Pericardium fibroblast (primary cell): ENCODE measurements around the gene SLC35G3. TPM values are rescaled to one million over a fixed set of nuclear protein-coding genes. Genes with fewer than 3 reads are reported as not detected.

Experiments
- total RNA-seq: library from RNA; depleted of rRNA; stranded (reverse); fragments of >200 nt; gene quantifications from 2 replicates; pipeline ENCODE4 v1.2.3, GENCODE V29; 2015

Gene SLC35G3
- not detected in 2 replicates for total RNA-seq

GRCh38 chr17:35194001-35194400 is at the start of gene SLC35G3:
SLC35G3 (minus strand) TSS chr17:35194393; CDS start chr17:35194307, 86 bp downstream.

GRCh38 chr17:35242805-35243560 is 48.8 kb upstream of the SLC35G3 start, which contains the start of gene SLFN5:
SLFN5 (plus strand) TSS chr17:35243072; CDS start chr17:35258691, 15,619 bp downstream.

GRCh38 chr17:35147375-35147905 is 46.8 kb downstream of the SLC35G3 start, which contains the start of gene UNC45B:
UNC45B (plus strand) TSS chr17:35147817; CDS start chr17:35148264, 447 bp downstream.

Other genes with a start within 250 kb of the SLC35G3 start
- gene CCT6B, start 232.9 kb downstream of the SLC35G3 start, total RNA-seq: 1.9 and 2.9 TPM in 2 replicates
- 6.7 and 7.3 TPM in 2 replicates for gene ZNF830, start 232.9 kb downstream of the SLC35G3 start, total RNA-seq
- gene LIG3, start 213.9 kb downstream of the SLC35G3 start, total RNA-seq: 13.7 and 21.4 TPM in 2 replicates
- 7.0 and 16.6 TPM in 2 replicates for gene RFFL, start 130.7 kb downstream of the SLC35G3 start, total RNA-seq
- 6.4 and 17.3 TPM in 2 replicates for gene RAD51D, start 74.5 kb downstream of the SLC35G3 start, total RNA-seq
- gene FNDC8, start 72.8 kb downstream of the SLC35G3 start, total RNA-seq: not detected in 2 replicates
- 13.0 and 13.5 TPM in 2 replicates for gene NLE1, start 52.1 kb downstream of the SLC35G3 start, total RNA-seq
- 0.17 TPM in 1 of 2 replicates, not detected in the other for gene UNC45B, start 46.6 kb downstream of the SLC35G3 start, total RNA-seq
- gene SLFN5, start 48.7 kb upstream of the SLC35G3 start, total RNA-seq: 25.2 and 39.8 TPM in 2 replicates
- gene SLFN11, start 179.2 kb upstream of the SLC35G3 start, total RNA-seq: 24.9 and 26.1 TPM in 2 replicates
- 11.5 and 15.2 TPM in 2 replicates for gene SLFN12, start 238.1 kb upstream of the SLC35G3 start, total RNA-seq